DMS114 treated with DMSO at 0.1 percent for 48 hours (cell line): ENCODE measurements around the gene TBCCD1.
A peak's percentile ranks its signal among the peaks of the same experiment; 100 is the strongest.

Experiments
- DNase-seq: peaks from one replicate; lab custom pipeline; 2025; ENCODE audit not compliant: unreplicated experiment; lab: John Stamatoyannopoulos, UW

Gene TBCCD1

GRCh38 chr3:186567072-186567921 lies at the start of gene TBCCD1:
TBCCD1 (minus strand) TSS chr3:186567339; CDS start chr3:186564329, 3,010 bp downstream.
- peak; percentile 73 for DNase-seq

- no peak for DNase-seq
These were observed 49.1 kb upstream of the TBCCD1 start for GRCh38 chr3:186616299-186616617.

GRCh38 chr3:186614597-186615483 lies 47.7 kb upstream of the TBCCD1 start:
- peak; percentile 55 for DNase-seq

- DNase-seq: no peak
These were observed 47.1 kb upstream of the TBCCD1 start for GRCh38 chr3:186614266-186614596.

GRCh38 chr3:186613637-186614265 lies 46.6 kb upstream of the TBCCD1 start:
- no peak for DNase-seq

GRCh38 chr3:186612721-186613636 lies 45.8 kb upstream of the TBCCD1 start, which contains the start of gene AHSG:
AHSG (plus strand) TSS chr3:186613060; CDS start chr3:186613142, 82 bp downstream.
- DNase-seq: no peak

GRCh38 chr3:186612065-186612464 lies 44.9 kb upstream of the TBCCD1 start:
- DNase-seq: no peak

GRCh38 chr3:186609247-186609868 lies 42.2 kb upstream of the TBCCD1 start:
- no peak for DNase-seq

- DNase-seq: no peak
These were observed 41.6 kb upstream of the TBCCD1 start for GRCh38 chr3:186608624-186609215.

GRCh38 chr3:186605561-186606545 lies 38.7 kb upstream of the TBCCD1 start:
- DNase-seq: no peak

- DNase-seq: no peak
These were observed 37.9 kb upstream of the TBCCD1 start for GRCh38 chr3:186605078-186605477.

GRCh38 chr3:186603159-186603558 lies 36.0 kb upstream of the TBCCD1 start:
- DNase-seq: no peak

GRCh38 chr3:186600896-186601295 lies 33.8 kb upstream of the TBCCD1 start:
- DNase-seq: no peak

GRCh38 chr3:186599785-186600166 lies 32.6 kb upstream of the TBCCD1 start:
- no peak for DNase-seq

- DNase-seq: no peak
These were observed 32.1 kb upstream of the TBCCD1 start for GRCh38 chr3:186599142-186599784.

- no peak for DNase-seq
These were observed 31.6 kb upstream of the TBCCD1 start for GRCh38 chr3:186598794-186599141.

- no peak for DNase-seq
These were observed 31.1 kb upstream of the TBCCD1 start for GRCh38 chr3:186598108-186598784.
